HepG2 (cell line): ENCODE data around the gene INO80B. TPM values are rescaled to one million over a fixed set of nuclear protein-coding genes. Genes with fewer than 3 reads are reported as not detected.

Experiments used
- NCOA1 ChIP-seq: sonication (generic); formaldehyde crosslinking; IDR thresholded peaks from 2 replicates; pipeline ENCODE4 v1.9.0; 2021; ENCODE audit warnings: missing genetic modification reagents
- NFE2 ChIP-seq: sonication (generic); formaldehyde crosslinking; IDR thresholded peaks from 2 replicates; pipeline ENCODE4 v1.4.0; 2020; ENCODE audit warnings: missing genetic modification reagents
- PPARG ChIP-seq: conservative IDR thresholded peaks from 2 replicates; pipeline ENCODE4 v1.6.1; 2016; ENCODE audit warnings: missing biosample characterization, missing genetic modification reagents
- PRDM15 ChIP-seq: sonication (generic); formaldehyde crosslinking; IDR thresholded peaks from 2 replicates; pipeline ENCODE4 v1.4.0; 2020; ENCODE audit warnings: missing genetic modification reagents
- THAP11 ChIP-seq: IDR thresholded peaks from 2 replicates; pipeline ENCODE4 v1.6.1; 2016; ENCODE audit warnings: missing biosample characterization, missing genetic modification reagents
- ZBTB42 ChIP-seq: sonication (generic); formaldehyde crosslinking; IDR thresholded peaks from 2 replicates; pipeline ENCODE4 v1.5.0; 2020; ENCODE audit warnings: mild to moderate bottlenecking, missing genetic modification reagents
- ZNF343 ChIP-seq: sonication (generic); formaldehyde crosslinking; IDR thresholded peaks from 2 replicates; pipeline ENCODE4 v1.4.0; 2020; ENCODE audit warnings: mild to moderate bottlenecking, missing genetic modification reagents
- ZNF460 ChIP-seq: sonication (generic); formaldehyde crosslinking; IDR thresholded peaks from 2 replicates; pipeline ENCODE4 v1.5.1; 2020; ENCODE audit warnings: missing genetic modification reagents, mild to moderate bottlenecking, borderline replicate concordance
- ZNF570 ChIP-seq: sonication (generic); formaldehyde crosslinking; IDR thresholded peaks from 2 replicates; pipeline ENCODE4 v1.4.0; 2020; ENCODE audit warnings: mild to moderate bottlenecking, missing genetic modification reagents, borderline replicate concordance
- ZNF574 ChIP-seq: sonication (generic); formaldehyde crosslinking; IDR thresholded peaks from 2 replicates; pipeline ENCODE4 v1.4.0; 2020; ENCODE audit warnings: missing genetic modification reagents
- ZNF580 ChIP-seq: IDR thresholded peaks from 2 replicates; pipeline ENCODE4 v1.6.1; 2016; ENCODE audit warnings: low read depth, borderline replicate concordance
- ZNF800 ChIP-seq: sonication (generic); formaldehyde crosslinking; IDR thresholded peaks from 2 replicates; pipeline ENCODE4 v1.4.0; 2020; ENCODE audit warnings: missing genetic modification reagents
- ZSCAN12 ChIP-seq: sonication (generic); formaldehyde crosslinking; IDR thresholded peaks from 2 replicates; pipeline ENCODE4 v1.9.0; 2021; ENCODE audit warnings: mild to moderate bottlenecking, missing genetic modification reagents
- ZSCAN22 ChIP-seq: sonication (generic); formaldehyde crosslinking; IDR thresholded peaks from 2 replicates; pipeline ENCODE4 v1.4.0; 2020; ENCODE audit warnings: mild to moderate bottlenecking, missing genetic modification reagents
- polyA plus RNA-seq, 8 experiments: library from polyadenylated mRNA; depleted of rRNA in 3 of 8; stranded (reverse) in 7 of 8; unstranded in 1 of 8; fragments of >200 nt; fragmentation: Illumina TruSeq in 4 of 8; extraction: Trizol in 4 of 8; gene quantifications; 2 replicates each; pipeline versions ENCODE4 v1.2.1 to v1.2.3, GENCODE V29; 2011 to 2016; ENCODE audit warnings: low read depth in 4 of 8, missing spikeins in 1 of 8, mixed read lengths in 1 of 8; ENCODE audit not compliant: insufficient read depth in 1 of 8
- total RNA-seq, 5 experiments: library from RNA; depleted of rRNA; stranded (reverse); fragments of >200 nt; fragmentation: Illumina TruSeq; extraction: Trizol; gene quantifications; 2 replicates each; pipeline ENCODE4 v1.2.3, GENCODE V29; 2016; ENCODE audit warnings: low read depth in 1 of 5

Gene INO80B
- total and polyA plus RNA-seq, 2 of the 13 experiments (the other 11 are each of a cell fraction or from before 2014, with no cell fraction given): 6.2 to 14.5 TPM

GRCh38 chr2:74457549-74458131, 2.8 kb downstream of the INO80B start (continued):
- TF ChIP-seq ZNF800 (CRISPR knock-in tag) (peak; percentile 72), NFE2 (CRISPR knock-in tag) (no peak), ZNF570 (CRISPR knock-in tag) (0 out of 2 replicates have a peak, but pooled peaks have one; percentile 48), PRDM15 (peak; percentile 63; the same call in 1 of the 2 replicates), ZSCAN12 (no peak), ZNF574 (CRISPR knock-in tag) (peak; percentile 54), PPARG (CRISPR knock-in tag) (no peak; the same call in 1 of the 2 replicates), ZBTB42 (CRISPR knock-in tag) (peak; percentile 92; the same call in 1 of the 2 replicates), ZNF460 (CRISPR knock-in tag) (no peak), ZNF580 (CRISPR knock-in tag) (peak; percentile 66; the same call in 1 of the 2 replicates), NCOA1 (CRISPR knock-in tag) (peak; percentile 78; the same call in 1 of the 2 replicates), ZNF343 (CRISPR knock-in tag) (peak; percentile 71; the same call in 1 of the 2 replicates), ZSCAN22 (CRISPR knock-in tag) (0 out of 2 replicates have a peak, but pooled peaks have one; percentile 62), THAP11 (CRISPR knock-in tag) (peak; percentile 22; the same call in 1 of the 2 replicates)
